HCT116 (cell line): ENCODE results near the gene NFKB1. TPM values are rescaled to one million over a fixed set of nuclear protein-coding genes. Genes with fewer than 3 reads are reported as not detected.

ENCODE experiments used
- ATAC-seq: fragments of 200-7000 bp; cut with Tn5 transposase; 2 replicates; pipeline ENCODE4 v1.9.1; 2020; ENCODE audit warnings: mild to moderate bottlenecking, moderate library complexity
- BruUV-seq: library from RNA; stranded (reverse); fragments of 400-500 nt; replicated peaks from 2 replicates; lab custom pipeline; 2021; lab: Mats Ljungman, UMichigan
- CTCF ChIA-PET: fragments of 300-600 bp; sonication (Branson Sonifier 250); formaldehyde crosslinking; loops from one replicate; lab custom pipeline; 2021; ENCODE audit warnings: antibody characterized with exemption; lab: Charles Lee
- POLR2A ChIA-PET: fragments of 300-600, 350-600 bp; sonication (Branson Sonifier 250); formaldehyde crosslinking; loops from one replicate; lab custom pipeline; 2021; ENCODE audit warnings: antibody characterized with exemption; lab: Charles Lee
- RAD21 ChIA-PET, 2 experiments: fragments of 300-600 bp; sonication (Branson Sonifier 250); formaldehyde crosslinking; loops; one replicate each; lab custom pipeline; 2023; ENCODE audit warnings: low total read pairs in 2 of 2; ENCODE audit not compliant: uncharacterized antibody in 2 of 2, unreplicated experiment in 2 of 2, low non-redundant PET in 1 of 2; lab: Charles Lee
- DNase-seq: peaks from one replicate; pipeline ENCODE4 v3.0.0-alpha.2; 2010; ENCODE audit warnings: low read depth, low spot score
- H2AFZ ChIP-seq: fragments of 200-600 bp; shearing (Covaris generic), sonication (generic); 2 replicates; pipeline ENCODE4 v1.6.1; 2017; ENCODE audit warnings: low read depth, mixed run types, mixed read lengths, antibody characterized with exemption, low read length; ENCODE audit not compliant: poor library complexity, severe bottlenecking
- H3K27ac ChIP-seq: 2 replicates; pipeline ENCODE4 v1.5.1; 2012; ENCODE audit warnings: low read depth, low read length
- H3K27me3 ChIP-seq: fragments of 200-600 bp; sonication (generic); 2 replicates; pipeline ENCODE4 v1.6.1; 2016; ENCODE audit warnings: mixed run types, low read length, mixed read lengths; ENCODE audit not compliant: insufficient read depth
- H3K36me3 ChIP-seq, 2 experiments: fragments of 200-500 bp in 1 of 2; fragments of 200-600 bp in 1 of 2; sonication (Bioruptor generic) in 1 of 2; sonication (generic) in 1 of 2; 2 replicates each; pipeline versions ENCODE4 v1.5.1 to v1.6.1; 2014 to 2016; ENCODE audit warnings: low read length in 2 of 2, inconsistent platforms in 1 of 2, mixed read lengths in 1 of 2, mixed run types in 1 of 2; ENCODE audit not compliant: insufficient read depth in 2 of 2, control insufficient read depth in 1 of 2
- H3K4me1 ChIP-seq, 2 experiments: fragments of 200-600 bp in 1 of 2; sonication (generic) in 1 of 2; 2 replicates each; pipeline versions ENCODE4 v1.5.1 to v1.6.1; 2012 to 2017; ENCODE audit warnings: low read length in 2 of 2, inconsistent platforms in 1 of 2, mild to moderate bottlenecking in 1 of 2, mixed read lengths in 1 of 2, mixed run types in 1 of 2, moderate library complexity in 1 of 2; ENCODE audit not compliant: insufficient read depth in 2 of 2, control insufficient read depth in 1 of 2
- H3K4me2 ChIP-seq: fragments of 200-600 bp; sonication (generic); 2 replicates; pipeline ENCODE4 v1.6.1; 2017; ENCODE audit warnings: mixed run types, low read length, mixed read lengths
- H3K4me3 ChIP-seq, 2 experiments: fragments of 200-600 bp in 1 of 2; sonication (generic) in 1 of 2; replicated peaks in 1 of 2; 2 replicates each; pipeline ENCODE4 v1.5.1; 2011 to 2016; ENCODE audit warnings: low read length in 2 of 2, control low read depth in 1 of 2, low read depth in 1 of 2, mild to moderate bottlenecking in 1 of 2, mixed read lengths in 1 of 2, mixed run types in 1 of 2
- H3K79me2 ChIP-seq: fragments of 200-600 bp; sonication (generic); 2 replicates; pipeline ENCODE4 v1.6.1; 2017; ENCODE audit warnings: mild to moderate bottlenecking, mixed run types, low read length, moderate library complexity, mixed read lengths; ENCODE audit not compliant: insufficient read depth
- H3K9ac ChIP-seq: fragments of 200-600 bp; sonication (generic); 2 replicates; pipeline ENCODE4 v1.6.1; 2016; ENCODE audit warnings: low read length, mixed read lengths
- H3K9me2 ChIP-seq: fragments of 200-600 bp; sonication (generic), shearing (Covaris generic); 2 replicates; pipeline ENCODE4 v1.6.1; 2017; ENCODE audit warnings: mixed run types, mild to moderate bottlenecking, moderate library complexity; ENCODE audit not compliant: insufficient read depth
- H3K9me3 ChIP-seq, 2 experiments: fragments of 200-500 bp in 1 of 2; fragments of 200-600 bp in 1 of 2; sonication (Bioruptor generic) in 1 of 2; sonication (generic) in 1 of 2; 2 replicates each; pipeline ENCODE4 v1.6.1; 2014 to 2017; ENCODE audit warnings: low read length in 2 of 2, mixed read lengths in 2 of 2, inconsistent platforms in 1 of 2, low read depth in 1 of 2, mild to moderate bottlenecking in 1 of 2, mixed run types in 1 of 2, moderate library complexity in 1 of 2; ENCODE audit not compliant: control insufficient read depth in 1 of 2, insufficient read depth in 1 of 2
- H4K20me1 ChIP-seq: fragments of 200-600 bp; sonication (generic), shearing (Covaris generic); 2 replicates; pipeline ENCODE4 v1.6.1; 2017; ENCODE audit warnings: mixed run types, mild to moderate bottlenecking, moderate library complexity; ENCODE audit not compliant: insufficient read depth
- CBX3 ChIP-seq: IDR thresholded peaks from 2 replicates; pipeline ENCODE4 v1.6.1; 2012; ENCODE audit warnings: low read depth
- EGR1 ChIP-seq: IDR thresholded peaks from 2 replicates; pipeline ENCODE4 v1.6.1; 2012; ENCODE audit warnings: low read depth
- ELF1 ChIP-seq: IDR thresholded peaks from 2 replicates; pipeline ENCODE4 v1.6.1; 2012; ENCODE audit warnings: low read depth, borderline replicate concordance
- EZH2 ChIP-seq: fragments of 200-600 bp; sonication (generic); IDR thresholded peaks from 2 replicates; pipeline ENCODE4 v1.6.1; 2017; ENCODE audit warnings: antibody characterized with exemption, mixed run types
- EZH2phosphoT487 ChIP-seq: fragments of 200-600 bp; IDR thresholded peaks from 2 replicates; pipeline ENCODE4 v1.6.1; 2018; ENCODE audit warnings: antibody characterized with exemption, borderline replicate concordance
- FOSL1 ChIP-seq: IDR thresholded peaks from 2 replicates; pipeline ENCODE4 v1.6.1; 2012; ENCODE audit warnings: low read depth
- MAX ChIP-seq: IDR thresholded peaks from 2 replicates; pipeline ENCODE4 v1.6.1; 2012
- SIN3A ChIP-seq: IDR thresholded peaks from 2 replicates; pipeline ENCODE4 v1.6.1; 2012; ENCODE audit warnings: low read depth
- SP1 ChIP-seq: IDR thresholded peaks from 2 replicates; pipeline ENCODE4 v1.6.1; 2012; ENCODE audit warnings: low read depth
- TCF7L2 ChIP-seq: IDR thresholded peaks from 2 replicates; pipeline ENCODE4 v1.7.0; 2011; ENCODE audit warnings: borderline replicate concordance, inconsistent platforms; ENCODE audit not compliant: insufficient read depth, insufficient read length; ENCODE audit errors: extremely low read depth
- YY1 ChIP-seq: IDR thresholded peaks from 2 replicates; pipeline ENCODE4 v1.6.1; 2011; ENCODE audit warnings: low read length, low read depth, moderate library complexity, mild to moderate bottlenecking; ENCODE audit not compliant: insufficient replicate concordance; ENCODE audit errors: extremely low read depth
- ZBTB33 ChIP-seq: IDR thresholded peaks from 2 replicates; pipeline ENCODE4 v1.6.1; 2011; ENCODE audit warnings: mild to moderate bottlenecking, low read length, moderate library complexity; ENCODE audit not compliant: insufficient replicate concordance; ENCODE audit errors: extremely low read depth
- ZFX ChIP-seq: fragments of 450-650 bp; IDR thresholded peaks from 2 replicates; pipeline ENCODE4 v1.6.1; 2017
- ZNF274 ChIP-seq: fragments of 200-500 bp; sonication (Bioruptor generic); IDR thresholded peaks from 2 replicates; pipeline ENCODE4 v1.6.1; 2014; ENCODE audit warnings: mild to moderate bottlenecking, low read depth, low read length, inconsistent platforms
- intact Hi-C: fragments of 100-400 bp; cut with micrococcal nuclease; formaldehyde crosslinking; loops from 2 replicates; pipeline ENCODE4 v1.10.0; 2022
- total RNA-seq: library from RNA; stranded (reverse); gene quantifications from one replicate; pipeline ENCODE4 v1.2.1, GENCODE V29; 2021; ENCODE audit not compliant: unreplicated experiment
- TF ChIP-seq, protein P1 (sequence below), 3 experiments: fragments of 200-600 bp in 1 of 3; sonication (generic) in 1 of 3; IDR thresholded peaks in 2 of 3; conservative IDR thresholded peaks in 1 of 3; 2 replicates each; pipeline ENCODE4 v1.5.1; 2012 to 2017; ENCODE audit warnings: low read depth in 2 of 3, low read length in 2 of 3, antibody characterized with exemption in 1 of 3, borderline replicate concordance in 1 of 3, control low read depth in 1 of 3, mild to moderate bottlenecking in 1 of 3, mixed read lengths in 1 of 3, mixed run types in 1 of 3, moderate library complexity in 1 of 3; ENCODE audit not compliant: insufficient read depth in 1 of 3

NFKB1 gene
- total RNA-seq, 1 experiment from 2014 or later: 29.4 TPM

- TF ChIP-seq, protein P1, sequence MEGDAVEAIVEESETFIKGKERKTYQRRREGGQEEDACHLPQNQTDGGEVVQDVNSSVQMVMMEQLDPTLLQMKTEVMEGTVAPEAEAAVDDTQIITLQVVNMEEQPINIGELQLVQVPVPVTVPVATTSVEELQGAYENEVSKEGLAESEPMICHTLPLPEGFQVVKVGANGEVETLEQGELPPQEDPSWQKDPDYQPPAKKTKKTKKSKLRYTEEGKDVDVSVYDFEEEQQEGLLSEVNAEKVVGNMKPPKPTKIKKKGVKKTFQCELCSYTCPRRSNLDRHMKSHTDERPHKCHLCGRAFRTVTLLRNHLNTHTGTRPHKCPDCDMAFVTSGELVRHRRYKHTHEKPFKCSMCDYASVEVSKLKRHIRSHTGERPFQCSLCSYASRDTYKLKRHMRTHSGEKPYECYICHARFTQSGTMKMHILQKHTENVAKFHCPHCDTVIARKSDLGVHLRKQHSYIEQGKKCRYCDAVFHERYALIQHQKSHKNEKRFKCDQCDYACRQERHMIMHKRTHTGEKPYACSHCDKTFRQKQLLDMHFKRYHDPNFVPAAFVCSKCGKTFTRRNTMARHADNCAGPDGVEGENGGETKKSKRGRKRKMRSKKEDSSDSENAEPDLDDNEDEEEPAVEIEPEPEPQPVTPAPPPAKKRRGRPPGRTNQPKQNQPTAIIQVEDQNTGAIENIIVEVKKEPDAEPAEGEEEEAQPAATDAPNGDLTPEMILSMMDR (IDR thresholded peaks at IDR 0.05 in 2 of 3, conservative IDR thresholded peaks at IDR 0.05 in 1 of 3; ENCODE audit: borderline replicate concordance in 1 of 3, insufficient read depth in 1 of 3, low read depth in 2 of 3, low read length in 2 of 3): no peak
- TF ChIP-seq FOSL1: no peak
- TF ChIP-seq SP1: no peak
- TF ChIP-seq ZBTB33: no peak
- TF ChIP-seq ZFX: no peak
- TF ChIP-seq ELF1: no peak
- no peak for TF ChIP-seq EZH2phosphoT487
- no peak for TF ChIP-seq MAX
- no peak for TF ChIP-seq ZNF274
- TF ChIP-seq EGR1: no peak
- TF ChIP-seq CBX3: no peak
- no peak for TF ChIP-seq YY1
- TF ChIP-seq TCF7L2: no peak
- no peak for TF ChIP-seq EZH2
- TF ChIP-seq SIN3A: no peak
- no peaks in the 10 kb centered on the region for H4K20me1 ChIP-seq
- no TSS peak for BruUV-seq
Observed at GRCh38 chr4:102554482-102554881, 53.3 kb downstream of the NFKB1 start.

More at GRCh38 chr4:102554482-102554881, 53.3 kb downstream of the NFKB1 start:
- Histone ChIP-seq H3K4me1 (no peaks in the 10 kb centered on the region), H3K27ac (no peak overlapping the region), H3K4me2 (no peak overlapping the region), H3K9ac (no peak overlapping the region), H3K9me2 (no peaks in the 10 kb centered on the region), H3K9me3 (no peaks in the 10 kb centered on the region), H3K4me3 (no peak overlapping the region), H2AFZ (no peak overlapping the region), H3K27me3 (no peaks in the 10 kb centered on the region), H3K36me3 (no peaks in the 10 kb centered on the region), H3K79me2 (no peaks in the 10 kb centered on the region)
- ChIA-PET POLR2A (no interaction called here), RAD21 (no interaction called here), CTCF (no interaction called here)
- intact Hi-C loops: no loop called here
- no peak for ATAC-seq
- no peak for DNase-seq
